OCI-LY1 (cell line): Measurements from ENCODE around the gene USP22.

Experiments
- H2AFZ ChIP-seq: fragments of 200-600 bp; sonication (generic), shearing (Covaris generic); 2 replicates; pipeline ENCODE4 v1.6.0; 2014; ENCODE audit warnings: antibody characterized with exemption, mild to moderate bottlenecking, low read length
- H3F3A ChIP-seq: fragments of 200-600 bp; sonication (generic), shearing (Covaris generic); 2 replicates; pipeline ENCODE4 v1.6.0; 2014; ENCODE audit warnings: mild to moderate bottlenecking, antibody characterized with exemption, low read length, moderate library complexity; ENCODE audit not compliant: insufficient read depth
- H3K27ac ChIP-seq: fragments of 200-600 bp; sonication (generic); 2 replicates; pipeline ENCODE4 v1.5.1; 2014; ENCODE audit warnings: low read length, mixed run types, mild to moderate bottlenecking, low read depth; ENCODE audit not compliant: poor library complexity, severe bottlenecking
- H3K27me3 ChIP-seq: fragments of 200-600 bp; sonication (generic); 2 replicates; pipeline ENCODE4 v1.6.0; 2014; ENCODE audit warnings: antibody characterized with exemption, mild to moderate bottlenecking, low read length, moderate library complexity; ENCODE audit not compliant: insufficient read depth
- H3K36me3 ChIP-seq: fragments of 200-600 bp; sonication (generic); 2 replicates; pipeline ENCODE4 v1.6.1; 2014; ENCODE audit warnings: mild to moderate bottlenecking, antibody characterized with exemption, low read length, moderate library complexity, mixed read lengths; ENCODE audit not compliant: insufficient read depth
- H3K4me1 ChIP-seq: fragments of 200-600 bp; sonication (generic); 2 replicates; pipeline ENCODE4 v1.5.1; 2014; ENCODE audit warnings: mild to moderate bottlenecking, low read length, moderate library complexity; ENCODE audit not compliant: insufficient read depth, severe bottlenecking
- H3K4me2 ChIP-seq: fragments of 200-600 bp; sonication (generic), shearing (Covaris generic); 2 replicates; pipeline ENCODE4 v1.6.1; 2014; ENCODE audit warnings: low read length
- H3K4me3 ChIP-seq: fragments of 200-600 bp; sonication (generic); 2 replicates; pipeline ENCODE4 v1.5.1; 2014; ENCODE audit warnings: low read length, low read depth, mild to moderate bottlenecking, mixed read lengths; ENCODE audit not compliant: poor library complexity, severe bottlenecking
- H3K79me2 ChIP-seq: fragments of 200-600 bp; shearing (Covaris generic); 2 replicates; pipeline ENCODE4 v1.6.1; 2016; ENCODE audit warnings: mixed run types, low read length, mixed read lengths; ENCODE audit not compliant: insufficient read depth
- H3K9ac ChIP-seq: fragments of 200-600 bp; sonication (generic), shearing (Covaris generic); 2 replicates; pipeline ENCODE4 v1.6.1; 2014; ENCODE audit warnings: mild to moderate bottlenecking, low read length, mixed read lengths
- H3K9me2 ChIP-seq: fragments of 200-600 bp; sonication (generic), shearing (Covaris generic); 2 replicates; pipeline ENCODE4 v1.6.1; 2014; ENCODE audit warnings: low read depth, mild to moderate bottlenecking, low read length, mixed read lengths
- H3K9me3 ChIP-seq: fragments of 200-600 bp; shearing (Covaris generic); 2 replicates; pipeline ENCODE4 v1.6.1; 2014; ENCODE audit warnings: low read length, mixed read lengths
- H4K20me1 ChIP-seq: fragments of 200-600 bp; sonication (generic), shearing (Covaris generic); 2 replicates; pipeline ENCODE4 v1.6.0; 2016; ENCODE audit warnings: mild to moderate bottlenecking, low read length; ENCODE audit not compliant: insufficient read depth
- EZH2 ChIP-seq: fragments of 200-600 bp; sonication (generic), shearing (Covaris generic); IDR thresholded peaks from 2 replicates; pipeline ENCODE4 v1.8.0; 2017; ENCODE audit warnings: borderline replicate concordance, mixed run types, mild to moderate bottlenecking, antibody characterized with exemption, low read length, moderate library complexity, mixed read lengths
- TF ChIP-seq, protein P1 (sequence below): fragments of 200-600 bp; sonication (generic), shearing (Covaris generic); IDR thresholded peaks from 2 replicates; pipeline ENCODE4 v1.5.1; 2017; ENCODE audit warnings: mild to moderate bottlenecking, antibody characterized with exemption, low read length, moderate library complexity, mixed read lengths

Gene USP22

DNA sequence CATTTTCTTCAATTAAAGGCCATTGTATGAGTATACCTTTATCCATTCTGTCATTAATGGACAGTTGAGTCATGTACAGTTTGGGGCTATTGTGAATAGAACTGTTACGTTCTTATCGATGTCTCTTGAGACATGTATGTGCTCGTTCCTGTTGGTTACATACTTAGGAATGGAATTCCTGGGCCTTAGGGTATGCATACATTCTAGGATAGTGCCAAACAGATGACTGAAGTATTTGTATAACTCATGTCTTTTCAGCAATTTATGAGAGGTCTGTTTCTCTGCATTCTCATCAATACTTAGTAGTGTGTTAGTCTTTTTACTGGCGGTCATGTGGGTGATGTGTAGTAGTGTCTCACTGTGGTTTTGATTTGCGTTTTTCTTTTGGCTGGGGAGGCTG is 81.2 kb downstream of the USP22 start:
- no peak overlapping the region for H3K27ac ChIP-seq
- no peak overlapping the region for H2AFZ ChIP-seq
- no peak for TF ChIP-seq EZH2
- TF ChIP-seq, protein P1, sequence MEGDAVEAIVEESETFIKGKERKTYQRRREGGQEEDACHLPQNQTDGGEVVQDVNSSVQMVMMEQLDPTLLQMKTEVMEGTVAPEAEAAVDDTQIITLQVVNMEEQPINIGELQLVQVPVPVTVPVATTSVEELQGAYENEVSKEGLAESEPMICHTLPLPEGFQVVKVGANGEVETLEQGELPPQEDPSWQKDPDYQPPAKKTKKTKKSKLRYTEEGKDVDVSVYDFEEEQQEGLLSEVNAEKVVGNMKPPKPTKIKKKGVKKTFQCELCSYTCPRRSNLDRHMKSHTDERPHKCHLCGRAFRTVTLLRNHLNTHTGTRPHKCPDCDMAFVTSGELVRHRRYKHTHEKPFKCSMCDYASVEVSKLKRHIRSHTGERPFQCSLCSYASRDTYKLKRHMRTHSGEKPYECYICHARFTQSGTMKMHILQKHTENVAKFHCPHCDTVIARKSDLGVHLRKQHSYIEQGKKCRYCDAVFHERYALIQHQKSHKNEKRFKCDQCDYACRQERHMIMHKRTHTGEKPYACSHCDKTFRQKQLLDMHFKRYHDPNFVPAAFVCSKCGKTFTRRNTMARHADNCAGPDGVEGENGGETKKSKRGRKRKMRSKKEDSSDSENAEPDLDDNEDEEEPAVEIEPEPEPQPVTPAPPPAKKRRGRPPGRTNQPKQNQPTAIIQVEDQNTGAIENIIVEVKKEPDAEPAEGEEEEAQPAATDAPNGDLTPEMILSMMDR, result no peak
- H3K4me2 ChIP-seq, result no peak overlapping the region
- no peaks in the 10 kb centered on the region for H3K9me3 ChIP-seq
- no peaks in the 10 kb centered on the region for H3K79me2 ChIP-seq
- no peaks in the 10 kb centered on the region for H3F3A ChIP-seq
- no peak overlapping the region for H3K9ac ChIP-seq
- H3K9me2 ChIP-seq, result no peaks in the 10 kb centered on the region
- no peaks in the 10 kb centered on the region for H4K20me1 ChIP-seq
- no peaks in the 10 kb centered on the region for H3K4me1 ChIP-seq
- peaks cover 5% of the 10 kb centered on the region; the same call in 1 of the 2 replicates for H3K27me3 ChIP-seq
- H3K36me3 ChIP-seq, result no peaks in the 10 kb centered on the region
- H3K4me3 ChIP-seq, result no peak overlapping the region

DNA sequence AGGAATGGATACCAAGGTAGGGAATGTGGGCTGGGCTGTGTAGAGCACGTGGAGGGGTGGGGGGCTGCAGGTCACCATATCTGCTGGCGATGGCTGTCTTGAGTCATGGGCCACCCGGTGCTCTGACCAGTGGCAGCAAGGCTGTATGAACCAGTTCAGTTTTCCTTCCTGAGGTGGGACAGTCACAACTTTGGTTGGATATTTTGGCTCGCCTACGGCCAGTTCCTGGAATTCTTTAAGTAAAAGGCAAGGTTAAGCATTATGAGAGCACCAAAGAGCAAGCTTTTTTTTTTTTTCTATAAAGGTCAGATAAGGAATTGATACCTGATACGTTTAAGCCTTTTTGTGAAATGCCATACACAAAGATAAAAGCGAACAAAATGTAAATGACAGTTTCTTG is 81.9 kb downstream of the USP22 start:
- no peaks in the 10 kb centered on the region for H3K79me2 ChIP-seq
- no peak overlapping the region for H3K4me3 ChIP-seq
- H3K9ac ChIP-seq, result no peak overlapping the region
- H3K9me2 ChIP-seq, result no peaks in the 10 kb centered on the region
- TF ChIP-seq, protein P1, result no peak
- TF ChIP-seq EZH2, result no peak
- no peaks in the 10 kb centered on the region for H3K36me3 ChIP-seq
- peaks cover 5% of the 10 kb centered on the region; the same call in 1 of the 2 replicates for H3K27me3 ChIP-seq
- no peak overlapping the region for H3K27ac ChIP-seq
- H2AFZ ChIP-seq, result no peak overlapping the region
- H3K4me1 ChIP-seq, result no peaks in the 10 kb centered on the region
- no peaks in the 10 kb centered on the region for H4K20me1 ChIP-seq
- no peaks in the 10 kb centered on the region for H3K9me3 ChIP-seq
- H3F3A ChIP-seq, result no peaks in the 10 kb centered on the region
- no peak overlapping the region for H3K4me2 ChIP-seq

DNA sequence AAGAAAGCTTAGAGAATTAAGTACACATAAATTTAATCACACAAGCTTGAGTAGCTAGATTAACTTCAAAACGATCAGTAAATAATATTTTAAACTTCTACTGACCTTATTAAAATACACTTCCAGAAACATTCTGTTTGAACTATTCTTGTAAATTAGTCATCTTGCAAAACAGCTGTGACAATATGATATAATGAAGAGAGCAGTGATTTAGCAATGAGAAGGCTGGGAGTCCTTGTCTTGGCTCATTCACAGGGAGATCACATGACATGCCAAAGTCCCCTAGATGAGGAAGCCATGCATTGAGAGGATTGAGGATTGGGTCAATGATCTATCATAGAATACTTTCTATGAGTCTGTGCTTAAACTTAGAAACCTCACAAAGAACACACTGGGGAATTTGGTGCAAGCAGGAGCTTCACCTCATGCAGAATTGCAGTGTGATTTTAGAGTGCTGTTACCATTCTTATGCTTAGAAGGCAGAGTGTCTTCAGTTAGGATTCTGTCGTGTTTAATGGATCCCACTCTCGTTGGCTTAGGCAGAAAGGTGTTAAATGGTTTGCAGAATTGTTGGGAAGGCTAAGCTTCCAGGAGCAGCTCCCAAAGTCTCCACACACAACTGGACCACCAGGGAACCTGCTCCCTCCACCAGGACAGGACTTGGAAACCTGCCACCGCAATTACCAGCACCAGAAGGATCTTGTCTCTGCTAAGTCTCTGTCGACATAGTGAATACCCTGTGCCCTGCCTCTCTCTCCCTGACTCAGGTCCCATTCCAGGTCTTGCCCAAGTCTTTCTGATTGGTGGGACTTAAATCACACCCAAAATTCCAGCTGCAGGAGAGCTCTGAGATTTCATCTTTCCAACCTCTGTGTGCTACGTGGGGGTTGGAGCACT is 87.1 kb downstream of the USP22 start:
- no peak for TF ChIP-seq EZH2
- TF ChIP-seq, protein P1, result no peak
- H3K4me1 ChIP-seq, result no peaks in the 10 kb centered on the region
- H3K9me3 ChIP-seq, result no peaks in the 10 kb centered on the region
- H3K9ac ChIP-seq, result no peak overlapping the region
- H4K20me1 ChIP-seq, result no peaks in the 10 kb centered on the region
- H3K27ac ChIP-seq, result no peak overlapping the region
- H3K4me2 ChIP-seq, result no peak overlapping the region
- H3K27me3 ChIP-seq, result peaks cover 2% of the 10 kb centered on the region; the same call in 1 of the 2 replicates
- H3K79me2 ChIP-seq, result no peaks in the 10 kb centered on the region
- no peak overlapping the region for H2AFZ ChIP-seq
- H3K36me3 ChIP-seq, result no peaks in the 10 kb centered on the region
- no peak overlapping the region for H3K4me3 ChIP-seq
- no peaks in the 10 kb centered on the region for H3K9me2 ChIP-seq
- no peaks in the 10 kb centered on the region for H3F3A ChIP-seq
